ENCODE results near the gene TCFL5.

GRCh38 chr20:62817975-62818591, 43.5 kb downstream of the TCFL5 start:
- TF ChIP-seq, protein P1, sequence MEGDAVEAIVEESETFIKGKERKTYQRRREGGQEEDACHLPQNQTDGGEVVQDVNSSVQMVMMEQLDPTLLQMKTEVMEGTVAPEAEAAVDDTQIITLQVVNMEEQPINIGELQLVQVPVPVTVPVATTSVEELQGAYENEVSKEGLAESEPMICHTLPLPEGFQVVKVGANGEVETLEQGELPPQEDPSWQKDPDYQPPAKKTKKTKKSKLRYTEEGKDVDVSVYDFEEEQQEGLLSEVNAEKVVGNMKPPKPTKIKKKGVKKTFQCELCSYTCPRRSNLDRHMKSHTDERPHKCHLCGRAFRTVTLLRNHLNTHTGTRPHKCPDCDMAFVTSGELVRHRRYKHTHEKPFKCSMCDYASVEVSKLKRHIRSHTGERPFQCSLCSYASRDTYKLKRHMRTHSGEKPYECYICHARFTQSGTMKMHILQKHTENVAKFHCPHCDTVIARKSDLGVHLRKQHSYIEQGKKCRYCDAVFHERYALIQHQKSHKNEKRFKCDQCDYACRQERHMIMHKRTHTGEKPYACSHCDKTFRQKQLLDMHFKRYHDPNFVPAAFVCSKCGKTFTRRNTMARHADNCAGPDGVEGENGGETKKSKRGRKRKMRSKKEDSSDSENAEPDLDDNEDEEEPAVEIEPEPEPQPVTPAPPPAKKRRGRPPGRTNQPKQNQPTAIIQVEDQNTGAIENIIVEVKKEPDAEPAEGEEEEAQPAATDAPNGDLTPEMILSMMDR (IDR thresholded peaks at IDR 0.05), result no peak
- TF ChIP-seq POLR2A (IDR thresholded peaks at IDR 0.05), result no peak

Measured in lower leg skin (tissue), 3 donors.